Gastrocnemius medialis (tissue), 4 donors: ENCODE measurements around the gene GRK1. TPM values are rescaled to one million over a fixed set of nuclear protein-coding genes. Genes with fewer than 3 reads are reported as not detected.

Source experiments
- ATAC-seq, 2 donors: fragments of 150-250 bp; one replicate each; pipeline ENCODE4 v1.9.1; 2016
- DNase-seq, 2 donors: peaks; one replicate each; pipeline ENCODE4 v3.0.0-alpha.2; 2019
- H3K27ac ChIP-seq, 4 donors: fragments of 200-600 bp; sonication (generic); 1 replicate in 1 of 4; 2 replicates in 3 of 4; pipeline ENCODE4 v1.5.1; 2016 to 2018; ENCODE audit warnings: mild to moderate bottlenecking in 2 of 4, moderate library complexity in 1 of 4
- H3K27me3 ChIP-seq, 3 donors: fragments of 200-600 bp; sonication (generic) in 2 of 3; 1 replicate in 1 of 3; 2 replicates in 2 of 3; pipeline versions ENCODE4 v1.5.1 to v1.6.0; 2016 to 2019; ENCODE audit warnings: mild to moderate bottlenecking in 1 of 3, moderate library complexity in 1 of 3
- H3K36me3 ChIP-seq, 2 donors: fragments of 200-600 bp; sonication (generic) in 1 of 2; one replicate each; pipeline ENCODE4 v1.5.1; 2017 to 2018
- H3K4me1 ChIP-seq, 2 donors: fragments of 200-600 bp; sonication (generic) in 1 of 2; one replicate each; pipeline ENCODE4 v1.5.1; 2016 to 2017; ENCODE audit warnings: mild to moderate bottlenecking in 2 of 2
- H3K4me3 ChIP-seq, 4 donors: fragments of 200-600 bp; sonication (generic) in 3 of 4; 1 replicate in 1 of 4; 2 replicates in 3 of 4; pipeline ENCODE4 v1.5.1; 2016 to 2019; ENCODE audit warnings: mild to moderate bottlenecking in 2 of 4
- H3K9me3 ChIP-seq, 3 donors: fragments of 200-600 bp; sonication (generic) in 2 of 3; 1 replicate in 1 of 3; 2 replicates in 2 of 3; pipeline ENCODE4 v1.5.1; 2016 to 2019
- POLR2A ChIP-seq, 2 donors: fragments of 450-650 bp; IDR thresholded peaks; one replicate each; pipeline ENCODE4 v1.6.1; 2017; ENCODE audit warnings: antibody characterized with exemption in 2 of 2, mild to moderate bottlenecking in 2 of 2, moderate library complexity in 2 of 2
- in situ Hi-C, 4 donors: fragments of 200-750 bp; cut with MboI; loops; one replicate each; pipeline versions ENCODE4 v1.15.0 to v1.8.0; 2017; ENCODE audit warnings: low sequenced_read_pairs in 4 of 4
- intact Hi-C: fragments of 100-400 bp; cut with DNase I; formaldehyde crosslinking; loops from one replicate; pipeline ENCODE4 v1.15.1; 2023; ENCODE audit warnings: low total_unique reads
- total RNA-seq, 4 donors: library from RNA; depleted of rRNA; stranded (reverse); fragments of >200 nt; gene quantifications; one replicate each; pipeline versions ENCODE4 v1.1.0 to v1.2.3, GENCODE V29; 2016
- TF ChIP-seq, protein P1 (sequence below), 5 experiments: fragments of 450-650 bp in 3 of 5; fragments of 200-600 bp in 2 of 5; sonication (generic) in 2 of 5; IDR thresholded peaks in 4 of 5; conservative IDR thresholded peaks in 1 of 5; 1 replicate in 4 of 5; 2 replicates in 1 of 5; pipeline ENCODE4 v1.5.1; 2016 to 2019; ENCODE audit warnings: antibody characterized with exemption in 5 of 5, mild to moderate bottlenecking in 3 of 5, moderate library complexity in 3 of 5

Gene GRK1
- total RNA-seq, 4 donors from 2014 or later = 0.10 TPM; not detected in 3

DNA sequence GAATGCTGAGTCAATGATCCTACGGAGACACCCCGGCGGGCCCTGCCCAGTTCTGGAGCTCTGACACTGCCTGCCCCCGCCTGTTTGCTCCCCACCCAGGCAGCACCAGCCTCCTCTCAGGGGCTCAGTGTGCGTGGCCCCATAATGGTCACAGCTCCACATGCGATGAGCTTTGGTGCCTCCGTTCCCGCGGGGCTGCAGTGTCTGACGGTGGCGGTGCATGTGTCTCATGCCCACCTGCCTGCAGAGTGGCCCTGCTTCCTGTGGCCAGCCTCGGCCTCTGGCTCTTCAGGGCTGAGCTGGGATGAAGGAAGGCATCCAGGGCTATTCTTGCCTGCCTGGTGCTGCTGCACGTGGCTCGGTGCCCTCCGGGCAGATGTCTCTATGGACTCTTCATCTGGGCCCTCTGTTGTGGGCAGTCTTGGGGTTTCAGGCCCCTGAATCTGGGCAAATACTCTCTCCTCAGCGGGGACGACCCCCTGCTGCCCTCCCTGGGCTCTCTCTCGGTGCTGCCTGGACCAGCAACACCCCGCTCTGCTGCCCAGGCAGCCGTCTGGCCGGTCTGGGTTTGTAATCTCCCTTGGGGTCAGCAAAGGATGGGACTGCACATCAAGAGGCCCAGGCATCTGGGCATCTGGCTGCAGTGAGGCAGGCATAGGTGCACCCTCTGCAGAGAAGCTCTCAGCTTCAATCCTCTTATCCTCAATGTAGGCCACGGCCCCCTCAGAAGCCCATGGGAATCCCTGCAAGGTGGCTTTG lies 72.7 kb downstream of the GRK1 start:
- no peak for ATAC-seq
- H3K4me1 ChIP-seq = no peaks in the 10 kb centered on the region
- H3K36me3 ChIP-seq = no peaks in the 10 kb centered on the region
- H3K9me3 ChIP-seq = no peaks in the 10 kb centered on the region
- H3K27ac ChIP-seq = no peak overlapping the region
- TF ChIP-seq POLR2A (IDR thresholded peaks at IDR 0.05) = no peak
- TF ChIP-seq, protein P1, sequence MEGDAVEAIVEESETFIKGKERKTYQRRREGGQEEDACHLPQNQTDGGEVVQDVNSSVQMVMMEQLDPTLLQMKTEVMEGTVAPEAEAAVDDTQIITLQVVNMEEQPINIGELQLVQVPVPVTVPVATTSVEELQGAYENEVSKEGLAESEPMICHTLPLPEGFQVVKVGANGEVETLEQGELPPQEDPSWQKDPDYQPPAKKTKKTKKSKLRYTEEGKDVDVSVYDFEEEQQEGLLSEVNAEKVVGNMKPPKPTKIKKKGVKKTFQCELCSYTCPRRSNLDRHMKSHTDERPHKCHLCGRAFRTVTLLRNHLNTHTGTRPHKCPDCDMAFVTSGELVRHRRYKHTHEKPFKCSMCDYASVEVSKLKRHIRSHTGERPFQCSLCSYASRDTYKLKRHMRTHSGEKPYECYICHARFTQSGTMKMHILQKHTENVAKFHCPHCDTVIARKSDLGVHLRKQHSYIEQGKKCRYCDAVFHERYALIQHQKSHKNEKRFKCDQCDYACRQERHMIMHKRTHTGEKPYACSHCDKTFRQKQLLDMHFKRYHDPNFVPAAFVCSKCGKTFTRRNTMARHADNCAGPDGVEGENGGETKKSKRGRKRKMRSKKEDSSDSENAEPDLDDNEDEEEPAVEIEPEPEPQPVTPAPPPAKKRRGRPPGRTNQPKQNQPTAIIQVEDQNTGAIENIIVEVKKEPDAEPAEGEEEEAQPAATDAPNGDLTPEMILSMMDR (IDR thresholded peaks at IDR 0.05 in 4 of 5, conservative IDR thresholded peaks at IDR 0.05 in 1 of 5) = no peak
- no peak for DNase-seq
- in situ Hi-C loops = no loop called here
- H3K27me3 ChIP-seq = no peaks in the 10 kb centered on the region
- H3K4me3 ChIP-seq = no peak overlapping the region
- intact Hi-C loops = no loop called here

DNA sequence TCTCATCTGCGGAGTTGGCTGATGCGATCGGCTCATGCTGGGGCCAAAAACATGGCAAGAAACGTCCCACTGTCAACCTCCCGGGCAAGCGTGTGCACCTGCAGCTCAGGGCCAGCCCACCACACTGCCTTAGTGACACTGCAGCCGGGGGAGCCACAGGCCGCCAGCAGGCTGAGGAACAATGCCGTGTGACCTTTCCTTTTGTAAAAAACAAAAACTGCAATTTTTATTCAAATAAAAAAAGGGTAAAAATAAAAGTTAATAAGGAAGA lies 73.2 kb downstream of the GRK1 start:
- no peak for TF ChIP-seq POLR2A (IDR thresholded peaks at IDR 0.05)
- TF ChIP-seq, protein P1 (IDR thresholded peaks at IDR 0.05 in 4 of 5, conservative IDR thresholded peaks at IDR 0.05 in 1 of 5) = no peak
- H3K27me3 ChIP-seq = no peaks in the 10 kb centered on the region
- intact Hi-C loops = no loop called here

DNA sequence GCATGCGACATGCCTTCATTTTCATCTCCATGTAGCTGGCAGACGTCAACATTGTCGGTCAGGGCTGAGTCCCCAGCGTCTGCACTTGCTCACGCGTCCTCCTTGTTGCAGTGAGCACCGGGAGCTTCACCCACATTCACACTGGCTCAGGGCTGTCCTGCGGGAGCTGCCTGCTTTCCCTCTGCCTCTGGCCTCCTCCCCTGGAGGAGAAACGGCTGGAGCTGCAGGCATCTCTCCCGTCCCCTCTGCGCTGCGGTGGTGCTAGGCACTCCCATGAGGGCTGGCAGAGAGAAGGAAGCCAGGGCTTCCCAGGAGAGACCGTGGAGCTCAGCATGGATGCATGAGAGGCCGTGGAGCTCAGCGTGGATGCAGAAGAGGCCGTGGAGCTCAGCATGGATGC lies 73.6 kb downstream of the GRK1 start:
- no peaks in the 10 kb centered on the region for H3K9me3 ChIP-seq
- no peaks in the 10 kb centered on the region for H3K36me3 ChIP-seq
- ATAC-seq (no peak), DNase-seq (no peak)
- H3K4me1 ChIP-seq = no peaks in the 10 kb centered on the region
- in situ Hi-C loops (no loop called here), intact Hi-C loops (no loop called here)
- H3K27ac ChIP-seq = no peak overlapping the region
- TF ChIP-seq POLR2A (IDR thresholded peaks at IDR 0.05) = no peak
- TF ChIP-seq, protein P1 (IDR thresholded peaks at IDR 0.05 in 4 of 5, conservative IDR thresholded peaks at IDR 0.05 in 1 of 5) = no peak
- H3K4me3 ChIP-seq = no peak overlapping the region
- no peaks in the 10 kb centered on the region for H3K27me3 ChIP-seq

More for the DNA sequence above, 73.2 kb downstream of the GRK1 start:
- in situ Hi-C loops = no loop called here
- no peak overlapping the region for H3K27ac ChIP-seq
- no peaks in the 10 kb centered on the region for H3K9me3 ChIP-seq
- DNase-seq (no peak), ATAC-seq (no peak)
- H3K4me1 ChIP-seq = no peaks in the 10 kb centered on the region
- no peak overlapping the region for H3K4me3 ChIP-seq
- H3K36me3 ChIP-seq = no peaks in the 10 kb centered on the region

DNA sequence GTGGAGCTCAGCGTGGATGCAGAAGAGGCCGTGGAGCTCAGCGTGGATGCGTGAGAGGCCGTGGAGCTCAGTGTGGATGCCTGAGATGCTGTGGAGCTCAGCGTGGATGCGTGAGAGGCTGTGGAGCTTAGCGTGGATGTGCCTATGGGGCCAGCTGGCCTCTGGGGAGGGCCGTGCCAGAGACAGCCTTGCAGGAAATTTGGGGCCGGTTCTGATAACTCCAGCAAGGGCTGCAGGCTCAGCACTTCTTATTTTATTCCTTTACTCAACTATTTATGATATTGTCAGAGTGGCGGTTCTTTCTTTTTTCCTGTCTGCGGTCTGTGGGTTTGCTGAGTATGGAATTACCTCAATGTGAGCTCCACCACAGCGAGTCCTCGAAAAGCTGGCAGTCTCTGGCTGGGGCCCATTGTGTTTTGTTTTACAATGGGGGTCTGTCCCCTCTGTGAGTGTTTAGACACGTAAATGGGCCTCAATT lies 74.2 kb downstream of the GRK1 start:
- Histone ChIP-seq H3K36me3 (no peaks in the 10 kb centered on the region), H3K4me1 (no peaks in the 10 kb centered on the region), H3K27me3 (no peaks in the 10 kb centered on the region), H3K4me3 (no peak overlapping the region), H3K9me3 (no peaks in the 10 kb centered on the region), H3K27ac (no peak overlapping the region)
- TF ChIP-seq, protein P1 (IDR thresholded peaks at IDR 0.05 in 4 of 5, conservative IDR thresholded peaks at IDR 0.05 in 1 of 5) = no peak
- TF ChIP-seq POLR2A (IDR thresholded peaks at IDR 0.05) = no peak
- ATAC-seq (no peak), DNase-seq (no peak)
- in situ Hi-C loops (no loop called here), intact Hi-C loops (no loop called here)

DNA sequence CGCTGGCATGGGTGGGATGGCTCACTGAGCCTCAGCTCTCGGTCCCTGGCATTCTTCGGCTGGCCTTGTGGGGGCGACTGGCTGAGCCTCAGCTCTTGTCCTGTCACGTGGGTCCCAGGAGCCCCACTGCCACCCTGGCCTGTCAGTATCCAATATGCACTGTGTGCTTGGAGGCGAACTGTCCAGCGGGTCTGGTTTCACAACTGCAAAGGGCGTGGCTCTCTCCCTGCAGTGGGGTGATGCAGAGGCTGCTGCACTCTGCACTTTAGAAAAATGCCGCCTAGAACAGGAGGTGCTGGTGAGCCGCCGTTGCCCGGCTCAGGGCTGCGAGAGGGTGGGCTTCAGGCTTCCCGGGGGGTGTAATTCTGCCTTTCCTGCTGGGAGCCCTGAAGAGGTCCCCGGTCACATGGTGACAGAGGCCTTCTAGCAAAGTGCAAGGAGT lies 75.0 kb downstream of the GRK1 start:
- DNase-seq = no peak
- H3K9me3 ChIP-seq = no peaks in the 10 kb centered on the region
- peak in 1 of 2 donors; percentile 66 for ATAC-seq
- H3K4me3 ChIP-seq = no peak overlapping the region
- H3K4me1 ChIP-seq = no peaks in the 10 kb centered on the region
- in situ Hi-C loops (no loop called here), intact Hi-C loops (no loop called here)
- TF ChIP-seq, protein P1 (IDR thresholded peaks at IDR 0.05 in 4 of 5, conservative IDR thresholded peaks at IDR 0.05 in 1 of 5) = no peak
- no peak for TF ChIP-seq POLR2A (IDR thresholded peaks at IDR 0.05)
- no peaks in the 10 kb centered on the region for H3K36me3 ChIP-seq
- no peak overlapping the region for H3K27ac ChIP-seq
- no peaks in the 10 kb centered on the region for H3K27me3 ChIP-seq
